BLaER1 (cell line): Measurements from ENCODE around the gene EPDR1.

Source experiments
- H3K27ac ChIP-seq: shearing (Covaris generic); formaldehyde crosslinking; 2 replicates; pipeline ENCODE4 v1.8.1; 2022
- H3K27me3 ChIP-seq: shearing (Covaris generic); formaldehyde crosslinking; 2 replicates; pipeline ENCODE4 v1.8.1; 2022
- H3K36me3 ChIP-seq: shearing (Covaris generic); formaldehyde crosslinking; 2 replicates; pipeline ENCODE4 v1.8.1; 2022
- H3K4me1 ChIP-seq: shearing (Covaris generic); formaldehyde crosslinking; 2 replicates; pipeline ENCODE4 v1.8.1; 2022
- H3K4me2 ChIP-seq: shearing (Covaris generic); formaldehyde crosslinking; 2 replicates; pipeline ENCODE4 v1.8.1; 2022
- H3K4me3 ChIP-seq: shearing (Covaris generic); formaldehyde crosslinking; 2 replicates; pipeline ENCODE4 v1.8.1; 2022
- H3K9ac ChIP-seq: shearing (Covaris generic); formaldehyde crosslinking; 2 replicates; pipeline ENCODE4 v1.8.1; 2022
- H3K9me3 ChIP-seq: shearing (Covaris generic); formaldehyde crosslinking; 2 replicates; pipeline ENCODE4 v1.8.1; 2022
- H4K20me1 ChIP-seq: shearing (Covaris generic); formaldehyde crosslinking; 2 replicates; pipeline ENCODE4 v1.8.1; 2022
- Cebpa-rat ChIP-seq: shearing (Covaris generic); IDR thresholded peaks from 2 replicates; pipeline ENCODE4 v1.8.1; 2022

The EPDR1 gene

DNA sequence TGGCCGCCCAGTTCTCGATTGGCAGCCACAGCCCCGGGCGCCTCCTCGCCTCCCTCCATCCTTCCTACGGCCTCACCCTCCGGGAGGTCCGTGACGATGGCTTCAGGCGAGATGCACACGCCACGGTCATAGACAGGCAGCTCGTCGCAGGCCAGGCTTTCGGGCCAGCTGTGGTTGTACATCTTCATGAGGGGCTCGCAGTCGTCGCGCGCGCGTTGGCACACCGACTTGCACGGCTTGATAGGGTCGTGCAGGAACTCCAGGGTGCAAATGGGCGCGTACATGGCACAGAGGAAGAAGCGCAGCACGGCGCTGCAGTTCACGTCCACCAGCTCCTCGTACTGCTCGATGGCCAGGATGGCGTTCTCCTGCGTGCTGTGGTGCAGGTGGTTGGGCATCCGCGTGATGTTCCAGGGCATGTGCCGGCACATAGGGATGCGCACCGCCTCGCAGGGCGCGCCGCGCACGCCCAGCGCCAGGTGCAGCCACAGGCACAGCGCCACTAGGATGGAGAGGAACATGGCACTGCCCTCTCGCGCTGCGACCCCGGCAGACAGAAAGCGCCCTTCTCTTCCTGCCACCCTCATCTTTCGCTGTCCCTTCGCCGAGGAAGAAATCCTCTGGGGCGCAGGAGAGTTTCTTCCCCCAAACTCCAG lies 4.3 kb upstream of the EPDR1 start:
- Histone ChIP-seq H4K20me1 (peaks cover 12% of the 10 kb centered on the region; the same call in 1 of the 2 replicates), H3K9ac (peak overlapping the region; percentile 36; the same call in 1 of the 2 replicates), H3K27ac (no peak overlapping the region), H3K4me1 (peaks cover 24% of the 10 kb centered on the region), H3K4me2 (peak overlapping the region; percentile 94), H3K4me3 (peak overlapping the region; percentile 68), H3K9me3 (no peaks in the 10 kb centered on the region), H3K27me3 (peaks cover 32% of the 10 kb centered on the region), H3K36me3 (no peaks in the 10 kb centered on the region)
- TF ChIP-seq Cebpa-rat, result no peak

DNA sequence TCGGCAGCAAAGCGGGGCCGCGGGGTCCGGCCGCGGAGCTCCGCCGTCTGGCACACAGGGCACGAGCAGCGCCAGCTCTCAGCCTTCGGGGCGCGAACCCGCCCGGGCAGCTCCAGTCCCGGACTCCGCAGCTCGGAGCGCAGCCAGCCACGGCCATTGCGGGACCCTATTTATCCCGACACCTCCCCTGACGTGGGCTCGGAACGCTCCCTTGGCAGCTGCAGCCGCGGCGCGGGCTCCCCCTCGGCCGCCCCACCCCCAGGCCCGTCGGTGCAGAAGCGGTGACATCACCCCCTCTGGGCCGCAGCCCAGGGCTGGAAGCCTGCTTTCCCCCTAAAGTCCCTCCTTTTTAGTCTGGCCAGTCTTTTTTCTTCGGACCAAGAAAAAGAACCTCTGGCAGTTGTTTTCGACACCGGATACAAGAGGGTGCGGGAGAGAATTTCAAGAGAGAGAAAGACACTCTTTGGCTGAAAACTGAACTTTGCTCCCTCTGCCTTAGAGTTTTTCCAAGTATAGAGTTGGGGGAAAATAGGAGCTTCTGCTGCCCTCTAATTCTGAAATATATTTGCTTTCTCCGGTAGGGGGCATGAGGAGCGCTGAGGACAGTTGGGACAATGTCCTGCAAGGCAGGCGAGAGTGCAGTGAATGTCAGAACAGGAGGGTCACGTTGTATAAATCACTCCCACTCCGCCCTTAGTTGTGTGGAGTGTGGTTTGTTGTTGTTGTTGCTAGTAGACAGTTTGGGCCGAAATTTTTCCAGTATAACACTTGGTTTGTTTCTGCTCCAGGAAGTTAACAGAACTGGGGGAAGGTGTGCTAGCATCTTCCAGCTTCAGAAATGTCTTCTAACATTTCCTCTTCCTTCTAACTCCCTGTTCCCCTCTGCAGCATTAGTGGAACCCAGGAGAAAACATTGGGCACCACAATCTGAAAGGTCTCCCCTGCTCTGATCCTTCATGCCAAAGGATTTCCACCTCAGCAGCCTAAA lies 3.5 kb upstream of the EPDR1 start, which contains the start of gene SFRP4:
Gene SFRP4, minus strand, starts transcription at position 145 of the 988 bp plus-strand sequence. CDS start 280 bp downstream, outside the sequence.
- no peak within 1 kb of the TSS for H3K27ac ChIP-seq
- H3K9ac ChIP-seq, result peak within 1 kb of the TSS; percentile 36; the same call in 1 of the 2 replicates
- peak within 1 kb of the TSS; percentile 94 for H3K4me2 ChIP-seq
- H3K9me3 ChIP-seq, result no peaks in the 10 kb centered on the region
- no peak for TF ChIP-seq Cebpa-rat
- peak within 1 kb of the TSS; percentile 68 for H3K4me3 ChIP-seq
- H3K36me3 ChIP-seq, result no peaks in the 10 kb centered on the region
- peaks cover 30% of the 10 kb centered on the region for H3K4me1 ChIP-seq
- H4K20me1 ChIP-seq, result peaks cover 17% of the 10 kb centered on the region
- peaks cover 32% of the 10 kb centered on the region for H3K27me3 ChIP-seq

DNA sequence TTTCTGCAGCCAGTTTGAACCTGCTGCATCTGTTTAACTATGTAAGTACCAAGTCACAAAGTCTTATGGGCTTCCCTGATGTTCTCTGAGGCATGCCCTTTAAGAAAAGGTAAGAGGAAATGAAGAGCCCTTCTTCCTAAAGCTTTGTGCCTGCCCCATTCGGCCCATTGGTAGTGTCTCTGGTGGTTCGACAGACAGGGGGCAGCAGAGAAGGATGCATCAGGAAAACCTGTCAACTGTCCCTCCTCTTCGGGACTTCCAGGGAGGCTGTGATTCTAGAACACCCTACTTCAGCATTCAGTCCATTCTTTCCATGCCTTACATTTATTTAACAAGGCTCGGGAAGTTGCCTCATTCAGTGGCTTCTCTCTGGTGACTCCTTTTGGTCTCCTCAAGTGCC lies 1.9 kb upstream of the EPDR1 start:
- Histone ChIP-seq H3K4me2 (no peak overlapping the region), H3K36me3 (peaks cover 7% of the 10 kb centered on the region), H3K4me3 (no peak overlapping the region), H3K27me3 (peaks cover 32% of the 10 kb centered on the region), H4K20me1 (peaks cover 30% of the 10 kb centered on the region), H3K4me1 (peaks cover 40% of the 10 kb centered on the region), H3K9me3 (0 out of 2 replicates have a peak, but pooled peaks cover 4% of the 10 kb centered on the region), H3K9ac (no peak overlapping the region), H3K27ac (no peak overlapping the region)
- no peak for TF ChIP-seq Cebpa-rat

DNA sequence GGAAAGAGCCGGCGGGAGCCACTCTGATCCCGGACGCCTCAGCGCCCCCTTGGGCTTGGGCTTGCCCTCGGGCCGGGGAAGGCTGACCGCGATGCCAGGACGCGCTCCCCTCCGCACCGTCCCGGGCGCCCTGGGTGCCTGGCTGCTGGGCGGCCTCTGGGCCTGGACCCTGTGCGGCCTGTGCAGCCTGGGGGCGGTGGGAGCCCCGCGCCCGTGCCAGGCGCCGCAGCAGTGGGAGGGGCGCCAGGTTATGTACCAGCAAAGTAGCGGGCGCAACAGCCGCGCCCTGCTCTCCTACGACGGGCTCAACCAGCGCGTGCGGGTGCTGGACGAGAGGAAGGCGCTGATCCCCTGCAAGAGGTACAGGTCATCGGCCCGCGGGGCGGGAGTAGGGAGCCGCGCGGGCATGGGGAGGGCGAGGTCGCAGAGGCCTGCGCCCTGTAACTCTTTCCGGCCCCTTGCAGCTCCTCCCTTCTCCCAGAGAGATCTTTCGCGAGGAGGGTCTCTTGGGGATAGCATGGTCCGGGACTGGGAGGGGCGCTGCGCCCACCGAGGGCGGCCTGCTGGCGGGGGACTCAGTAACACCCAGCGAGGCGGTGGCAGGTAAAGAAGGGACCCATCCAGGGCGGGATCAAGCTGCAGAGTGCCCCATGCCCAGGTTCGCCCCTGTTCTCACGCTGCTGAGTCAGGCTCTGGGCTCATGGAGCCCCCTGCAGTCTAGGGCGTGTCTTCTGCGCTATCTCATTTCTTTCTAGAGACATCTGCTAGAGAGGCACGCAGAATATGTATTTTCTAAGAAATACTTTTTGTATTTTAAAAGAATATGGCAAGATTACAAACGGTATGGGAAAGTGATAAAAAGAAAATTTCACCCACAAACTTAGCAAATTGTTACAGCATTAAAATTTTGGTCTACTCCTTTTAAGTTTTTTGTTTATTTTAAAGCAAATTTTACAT lies 687 bp downstream of the EPDR1 start:
- H3K36me3 ChIP-seq, result peaks cover 27% of the 10 kb centered on the region
- peaks cover 19% of the 10 kb centered on the region for H3K27me3 ChIP-seq
- peaks cover 33% of the 10 kb centered on the region for H4K20me1 ChIP-seq
- H3K9ac ChIP-seq, result peak overlapping the region; percentile 83
- TF ChIP-seq Cebpa-rat, result no peak
- H3K27ac ChIP-seq, result peak overlapping the region; percentile 86
- peaks cover 29% of the 10 kb centered on the region for H3K9me3 ChIP-seq
- H3K4me3 ChIP-seq, result peak overlapping the region; percentile 94
- H3K4me2 ChIP-seq, result peak overlapping the region; percentile 78
- H3K4me1 ChIP-seq, result peaks cover 34% of the 10 kb centered on the region

DNA sequence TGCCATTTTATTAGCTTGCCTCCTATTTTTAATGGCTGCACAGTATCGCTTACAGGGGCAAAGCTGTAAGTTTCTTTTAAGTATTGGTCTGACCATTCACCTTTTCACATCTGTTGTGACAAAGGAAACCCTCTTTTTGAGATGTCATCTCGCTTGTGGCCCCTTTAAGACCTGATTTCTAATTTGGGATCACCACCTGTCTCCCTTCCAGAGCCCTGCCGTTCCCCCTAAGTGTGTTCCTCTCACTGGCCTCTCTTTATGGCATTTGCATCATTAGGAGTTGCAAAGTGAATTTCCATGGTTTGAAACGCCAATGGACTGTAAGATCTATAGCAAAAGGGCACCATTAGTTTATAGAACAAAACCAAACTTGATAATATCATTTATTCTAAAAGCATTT lies 1.4 kb downstream of the EPDR1 start:
- Histone ChIP-seq H3K27me3 (peaks cover 12% of the 10 kb centered on the region), H3K4me2 (peak overlapping the region; percentile 78), H4K20me1 (peaks cover 27% of the 10 kb centered on the region), H3K27ac (no peak overlapping the region), H3K36me3 (peaks cover 32% of the 10 kb centered on the region), H3K9ac (no peak overlapping the region), H3K9me3 (peaks cover 36% of the 10 kb centered on the region), H3K4me3 (peak overlapping the region; percentile 94; the same call in 1 of the 2 replicates), H3K4me1 (peaks cover 26% of the 10 kb centered on the region)
- TF ChIP-seq Cebpa-rat, result no peak

DNA sequence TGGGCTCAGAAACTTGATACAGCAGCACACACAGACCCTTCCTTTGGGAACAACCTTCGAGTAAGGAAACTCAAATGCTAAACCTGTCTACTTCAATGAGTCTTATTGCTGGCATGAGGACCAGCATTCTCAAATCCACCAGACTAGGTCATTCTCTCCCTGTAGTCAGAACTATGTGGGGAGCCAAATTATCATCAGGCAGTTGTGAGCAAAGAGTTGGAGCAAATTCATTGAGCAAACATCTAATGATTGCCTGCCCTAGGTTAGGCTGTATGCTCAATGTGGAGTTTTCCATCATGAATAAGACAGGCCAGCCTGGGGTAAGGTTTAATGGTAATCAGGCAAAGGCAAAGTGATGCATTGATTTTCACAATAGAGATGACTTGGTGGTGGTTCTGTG lies 3.6 kb downstream of the EPDR1 start:
- TF ChIP-seq Cebpa-rat, result no peak

DNA sequence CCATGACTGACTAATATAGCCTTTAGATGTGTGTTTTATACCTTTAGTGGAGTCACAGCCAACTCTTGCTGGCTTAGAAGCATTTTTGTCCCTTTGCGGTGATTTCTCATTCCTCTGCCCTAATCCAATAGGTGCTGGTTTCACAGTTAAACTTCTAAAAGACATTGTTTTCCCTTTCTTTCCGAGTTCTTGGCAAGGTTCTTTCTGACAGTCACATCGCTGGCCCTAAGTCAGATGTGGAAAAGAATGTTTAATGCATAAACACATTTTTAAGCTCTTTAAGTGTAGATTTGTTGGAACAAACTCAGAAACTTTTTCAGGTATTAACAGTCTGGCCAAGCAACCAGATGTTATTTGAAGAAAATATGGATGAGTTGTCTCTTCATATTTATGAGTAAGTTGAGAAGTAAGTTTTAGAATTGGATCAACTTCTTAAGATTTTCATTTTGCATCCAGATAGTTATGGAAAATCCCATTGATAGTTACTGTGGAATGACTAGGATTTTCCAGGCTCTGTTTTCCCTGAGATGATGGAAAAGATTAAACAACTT lies 4.1 kb downstream of the EPDR1 start:
- Histone ChIP-seq H4K20me1 (peaks cover 37% of the 10 kb centered on the region), H3K27me3 (no peaks in the 10 kb centered on the region), H3K36me3 (peaks cover 38% of the 10 kb centered on the region), H3K9me3 (peaks cover 42% of the 10 kb centered on the region), H3K4me2 (no peak overlapping the region), H3K9ac (no peak overlapping the region), H3K27ac (no peak overlapping the region), H3K4me3 (no peak overlapping the region), H3K4me1 (peaks cover 22% of the 10 kb centered on the region)
- TF ChIP-seq Cebpa-rat, result no peak

More for the DNA sequence above, 3.6 kb downstream of the EPDR1 start:
- H3K27me3 ChIP-seq, result no peaks in the 10 kb centered on the region
- H3K27ac ChIP-seq, result no peak overlapping the region
- no peak overlapping the region for H3K4me3 ChIP-seq
- H3K4me2 ChIP-seq, result no peak overlapping the region
- peaks cover 37% of the 10 kb centered on the region for H4K20me1 ChIP-seq
- no peak overlapping the region for H3K9ac ChIP-seq
- H3K4me1 ChIP-seq, result peaks cover 22% of the 10 kb centered on the region
- H3K36me3 ChIP-seq, result peaks cover 38% of the 10 kb centered on the region
- H3K9me3 ChIP-seq, result peaks cover 42% of the 10 kb centered on the region

DNA sequence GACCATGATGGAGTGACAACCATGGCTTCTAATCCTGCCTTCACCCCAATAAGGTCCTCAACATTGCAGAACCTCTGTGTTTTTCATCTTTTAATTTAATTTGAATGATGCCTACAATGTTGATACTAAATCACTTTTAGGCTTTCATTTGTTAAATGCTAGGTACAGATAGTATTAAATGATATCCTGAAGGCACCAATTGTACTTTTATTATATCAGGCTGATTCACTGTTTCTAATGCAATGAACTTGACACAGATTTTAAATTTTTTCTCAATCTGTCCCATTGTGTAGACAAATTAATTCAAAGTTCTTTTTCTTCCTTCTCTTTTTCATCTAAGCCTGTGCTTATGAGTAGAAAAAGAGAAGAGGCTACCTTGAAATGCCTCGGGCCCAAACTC lies 5.2 kb downstream of the EPDR1 start:
- Histone ChIP-seq H3K27me3 (no peaks in the 10 kb centered on the region), H3K9ac (no peak overlapping the region), H3K4me3 (no peak overlapping the region), H3K4me2 (no peak overlapping the region), H3K9me3 (peaks cover 42% of the 10 kb centered on the region), H3K4me1 (peaks cover 16% of the 10 kb centered on the region), H4K20me1 (peaks cover 43% of the 10 kb centered on the region), H3K27ac (no peak overlapping the region), H3K36me3 (peaks cover 38% of the 10 kb centered on the region)
- no peak for TF ChIP-seq Cebpa-rat
